Activated CD4-positive, alpha-beta memory T cell treated with anti-CD3 and anti-CD28 coated beads, Interleukin-2, amount 10 ng/mL, durations not matched to agents 7 days and 5 days (primary cell): Measurements from ENCODE around the gene ARHGAP27. TPM values are rescaled to one million over a fixed set of nuclear protein-coding genes. Genes with fewer than 3 reads are reported as not detected.

Experiments used
- CTCF ChIA-PET: fragments of 350-600 bp; sonication (Branson Sonifier 250); formaldehyde crosslinking; loops from one replicate; lab custom pipeline; 2021; ENCODE audit warnings: antibody characterized with exemption, inconsistent platforms; lab: Charles Lee
- POLR2A ChIA-PET: fragments of 350-600 bp; sonication (Branson Sonifier 250); formaldehyde crosslinking; loops from one replicate; lab custom pipeline; 2021; ENCODE audit warnings: antibody characterized with exemption; lab: Charles Lee
- DNase-seq: peaks from one replicate; pipeline ENCODE4 v3.0.0-alpha.2; 2020
- H3K27ac Mint-ChIP-seq: one replicate; pipeline ENCODE4 v1.8.0; 2021; ENCODE audit warnings: mild to moderate bottlenecking, mixed read lengths
- H3K27me3 Mint-ChIP-seq: one replicate; pipeline ENCODE4 v1.8.0; 2021; ENCODE audit warnings: mixed read lengths
- H3K36me3 Mint-ChIP-seq: one replicate; pipeline ENCODE4 v1.8.0; 2021; ENCODE audit warnings: low read depth, mixed read lengths
- H3K4me1 Mint-ChIP-seq: one replicate; pipeline ENCODE4 v1.8.0; 2021; ENCODE audit warnings: mixed read lengths
- H3K4me3 Mint-ChIP-seq: one replicate; pipeline ENCODE4 v1.8.0; 2021; ENCODE audit warnings: mild to moderate bottlenecking, mixed read lengths
- H3K9me3 Mint-ChIP-seq: one replicate; pipeline ENCODE4 v1.8.0; 2021; ENCODE audit warnings: mixed read lengths
- total RNA-seq, 2 experiments: library from RNA; stranded (reverse); gene quantifications; one replicate each; pipeline ENCODE4 v1.2.3, GENCODE V29; 2021

ARHGAP27 gene
- total RNA-seq, 2 experiments from 2014 or later, result 81.4 to 84.4 TPM

DNA sequence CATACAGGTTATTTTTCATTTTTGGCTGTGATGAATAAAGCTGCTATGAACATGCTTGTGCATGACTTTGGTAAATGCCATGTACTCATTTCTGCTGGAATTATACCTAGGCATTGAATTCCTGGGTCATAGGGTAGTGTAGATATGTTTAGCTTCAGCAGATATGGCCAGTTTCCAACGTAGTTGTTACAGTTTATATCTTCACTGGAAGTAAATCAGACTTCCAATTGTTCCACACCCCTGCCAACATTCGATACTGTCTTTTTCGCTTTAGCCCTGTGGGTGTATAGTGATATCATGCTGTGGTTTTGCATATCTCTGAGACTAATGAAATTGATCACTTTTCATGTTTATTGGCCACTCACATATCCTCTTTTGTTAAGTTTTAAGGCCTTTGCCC lies 50.4 kb downstream of the ARHGAP27 start:
- ChIA-PET CTCF (interaction anchor here (1.6 to 3.0 kb wide), 3 partner anchors 99 to 163 kb away, joined by 4 to 17 read pairs (median 11); no protein-coding TSS in a partner anchor), POLR2A (interaction anchor here (1.0 to 3.1 kb wide), 4 partner anchors 8 to 163 kb away, joined by 3 to 9 read pairs (median 4); partner anchors contain the start of gene MAP3K14)
- peaks cover 12% of the 10 kb centered on the region for H3K27me3 Mint-ChIP-seq
- no peak overlapping the region for H3K4me3 Mint-ChIP-seq
- H3K4me1 Mint-ChIP-seq, result peaks cover 9% of the 10 kb centered on the region
- DNase-seq, result no peak
- no peaks in the 10 kb centered on the region for H3K9me3 Mint-ChIP-seq
- H3K27ac Mint-ChIP-seq, result no peak overlapping the region
- H3K36me3 Mint-ChIP-seq, result no peaks in the 10 kb centered on the region

DNA sequence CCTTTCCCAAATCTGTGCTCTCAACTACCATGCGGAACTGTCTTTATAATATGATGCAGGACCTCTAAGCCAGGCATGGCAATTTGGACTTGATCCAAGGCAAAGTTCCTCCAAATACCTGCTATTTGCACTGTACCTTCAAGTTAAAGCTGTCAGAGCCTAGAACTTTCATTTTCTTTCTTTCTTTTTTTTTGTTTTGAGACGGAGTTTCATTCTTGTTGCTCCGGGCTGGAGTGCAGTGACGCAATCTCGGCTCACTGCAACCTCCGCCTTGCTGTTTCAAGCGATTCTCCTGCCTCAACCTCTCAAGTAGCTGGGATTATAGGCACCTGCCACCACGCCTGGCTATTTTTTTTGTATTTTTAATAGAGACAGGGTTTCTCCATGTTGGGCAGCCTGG lies 51.7 kb downstream of the ARHGAP27 start:
- ChIA-PET POLR2A (interaction anchor here (0.9 to 3.1 kb wide), 4 partner anchors 57 to 91 kb away, joined by 3 to 9 read pairs (median 3); partner anchors contain the start of gene MAP3K14), CTCF (interaction anchor here (0.9 to 3.0 kb wide), 4 partner anchors 11 to 182 kb away, joined by 3 to 17 read pairs (median 7); no protein-coding TSS in a partner anchor)
- no peak for DNase-seq
- H3K27me3 Mint-ChIP-seq, result peaks cover 7% of the 10 kb centered on the region
- H3K4me1 Mint-ChIP-seq, result peaks cover 9% of the 10 kb centered on the region
- no peaks in the 10 kb centered on the region for H3K9me3 Mint-ChIP-seq
- H3K36me3 Mint-ChIP-seq, result no peaks in the 10 kb centered on the region
- H3K27ac Mint-ChIP-seq, result no peak overlapping the region
- H3K4me3 Mint-ChIP-seq, result no peak overlapping the region

DNA sequence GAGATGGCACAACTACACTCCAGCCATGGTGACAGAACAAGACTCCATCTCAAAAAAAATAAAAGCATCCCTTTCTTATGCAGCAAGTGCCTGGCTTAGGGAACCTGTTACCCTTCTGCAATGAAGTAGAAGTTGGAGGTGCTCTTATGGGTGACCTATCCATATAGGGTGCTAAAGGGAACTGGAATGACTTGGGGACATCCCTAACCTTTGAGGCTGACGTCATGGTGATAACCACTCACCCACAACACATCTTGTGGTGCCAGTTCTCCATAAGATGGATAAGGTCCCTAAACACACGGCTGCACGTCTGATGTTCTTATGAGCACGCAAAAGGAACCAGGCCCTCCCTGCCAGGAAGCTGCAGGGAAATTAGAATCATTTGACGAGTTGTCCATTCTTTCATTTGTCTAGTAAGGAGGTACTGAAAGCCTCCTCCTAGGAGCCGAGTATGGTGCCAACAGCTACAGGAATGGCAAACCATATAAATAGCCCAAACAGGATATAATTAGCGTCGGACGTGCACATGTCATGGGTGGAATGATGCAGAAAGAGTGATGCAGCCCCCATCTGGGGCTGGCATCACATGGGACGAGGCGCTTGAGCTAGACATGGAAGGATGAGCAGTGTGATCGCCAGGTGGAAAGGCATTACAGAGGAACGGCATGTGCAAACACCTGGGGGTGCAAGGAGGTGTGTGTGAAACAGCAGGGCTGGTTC lies 52.5 kb downstream of the ARHGAP27 start:
- no peaks in the 10 kb centered on the region for H3K9me3 Mint-ChIP-seq
- no peak for DNase-seq
- ChIA-PET CTCF (interaction anchor here (0.9 to 3.0 kb wide), 4 partner anchors 11 to 181 kb away, joined by 3 to 17 read pairs (median 7); no protein-coding TSS in a partner anchor), POLR2A (interaction anchor here (3.1 kb wide), 1 partner anchor 63 kb away, joined by 9 read pairs; the partner anchor contains the start of gene MAP3K14)
- no peaks in the 10 kb centered on the region for H3K36me3 Mint-ChIP-seq
- H3K4me3 Mint-ChIP-seq, result no peak overlapping the region
- H3K27me3 Mint-ChIP-seq, result peaks cover 4% of the 10 kb centered on the region
- no peak overlapping the region for H3K27ac Mint-ChIP-seq
- H3K4me1 Mint-ChIP-seq, result peaks cover 6% of the 10 kb centered on the region

DNA sequence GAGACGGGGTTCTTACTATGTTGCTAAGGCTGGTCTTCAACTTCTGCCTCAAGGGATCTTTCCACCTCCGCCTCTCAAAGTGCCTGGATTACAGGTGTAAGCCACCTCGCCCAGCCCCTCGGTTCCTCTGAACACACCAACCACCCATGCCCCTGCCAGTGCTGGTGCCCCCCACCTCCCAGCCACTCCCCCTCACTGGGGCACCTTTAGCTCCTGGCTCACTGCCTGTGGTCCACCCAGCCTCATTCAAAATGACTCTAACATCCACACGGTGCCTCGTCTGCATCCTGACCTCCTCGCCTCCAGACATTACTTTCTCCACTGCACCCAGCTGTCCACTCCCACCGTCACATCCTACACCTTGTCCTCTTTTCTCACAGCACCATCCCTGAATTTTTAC lies 55.3 kb downstream of the ARHGAP27 start:
- Mint-ChIP-seq H3K9me3 (no peaks in the 10 kb centered on the region), H3K4me3 (no peak overlapping the region), H3K4me1 (peaks cover under 1% of the 10 kb centered on the region), H3K36me3 (no peaks in the 10 kb centered on the region), H3K27me3 (peaks cover 2% of the 10 kb centered on the region), H3K27ac (no peak overlapping the region)
- CTCF ChIA-PET, result interaction anchor here (0.7 kb wide), 1 partner anchor 294 kb away, joined by 4 read pairs; no protein-coding TSS in a partner anchor
- POLR2A ChIA-PET, result no interaction called here
- DNase-seq, result no peak

DNA sequence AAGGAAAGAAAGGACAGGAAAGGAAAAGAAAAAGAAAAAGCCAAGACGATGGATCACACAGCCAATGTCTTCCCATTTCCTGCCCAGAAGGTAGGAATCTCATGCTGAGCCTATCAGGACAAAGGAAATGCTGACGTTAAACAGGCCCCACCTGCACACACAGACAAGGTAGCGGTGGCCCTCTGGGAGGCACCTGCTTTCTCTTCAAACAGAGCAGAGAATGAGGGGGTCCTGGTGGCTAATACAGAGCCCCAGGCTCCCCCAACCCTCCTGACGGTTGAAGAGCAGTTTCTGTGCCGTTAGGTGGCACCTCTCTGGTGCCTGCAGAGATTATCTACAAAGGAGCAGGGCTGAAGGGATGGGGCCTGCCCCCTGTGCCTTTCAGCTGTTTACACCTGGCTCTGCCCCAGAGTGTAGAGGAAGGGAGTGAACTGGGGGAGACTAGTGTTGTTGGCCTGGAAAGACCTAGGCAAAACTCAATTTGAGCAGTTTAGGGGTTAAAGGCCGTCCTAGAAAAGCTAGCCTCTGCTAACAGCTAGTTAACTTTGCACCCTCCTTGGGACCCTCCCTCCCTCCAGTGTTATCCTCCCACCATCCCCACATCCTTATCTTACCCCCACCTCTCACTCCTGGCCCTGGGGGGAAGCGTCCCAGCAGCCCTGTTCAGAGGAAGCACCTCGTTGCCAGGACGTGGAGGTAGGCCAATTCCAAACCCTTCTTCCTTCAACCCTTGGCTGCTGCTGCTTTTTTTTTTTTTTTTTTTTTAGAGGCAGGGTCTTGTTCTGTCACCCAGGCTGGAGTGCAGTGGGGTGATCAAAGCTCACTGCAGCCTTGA lies 56.3 kb downstream of the ARHGAP27 start:
- ChIA-PET POLR2A (interaction anchor here (0.6 kb wide), 1 partner anchor 160 kb away, joined by 3 read pairs; no protein-coding TSS in a partner anchor), CTCF (interaction anchor here (0.7 to 0.9 kb wide), 2 partner anchors 157 to 293 kb away, joined by 3 to 4 read pairs; no protein-coding TSS in a partner anchor)
- no peak overlapping the region for H3K4me3 Mint-ChIP-seq
- no peak for DNase-seq
- H3K9me3 Mint-ChIP-seq, result no peaks in the 10 kb centered on the region
- H3K36me3 Mint-ChIP-seq, result no peaks in the 10 kb centered on the region
- H3K4me1 Mint-ChIP-seq, result peaks cover 8% of the 10 kb centered on the region
- no peak overlapping the region for H3K27ac Mint-ChIP-seq
- H3K27me3 Mint-ChIP-seq, result peaks cover 6% of the 10 kb centered on the region

GRCh38 chr17:45374501-45374900 lies 58.2 kb downstream of the ARHGAP27 start:
- Mint-ChIP-seq H3K27me3 (peaks cover 12% of the 10 kb centered on the region), H3K4me3 (no peak overlapping the region), H3K4me1 (peaks cover 15% of the 10 kb centered on the region), H3K36me3 (no peaks in the 10 kb centered on the region), H3K9me3 (no peaks in the 10 kb centered on the region), H3K27ac (no peak overlapping the region)
- DNase-seq, result no peak
- ChIA-PET POLR2A (interaction anchor here (0.8 to 1.4 kb wide), 3 partner anchors 8 to 146 kb away, joined by 3 to 4 read pairs (median 4); no protein-coding TSS in a partner anchor), CTCF (no interaction called here)

GRCh38 chr17:45372325-45372869 lies 60.3 kb downstream of the ARHGAP27 start:
- ChIA-PET CTCF (interaction anchor here (2.4 kb wide), 1 partner anchor 95 kb away, joined by 9 read pairs; no protein-coding TSS in a partner anchor), POLR2A (interaction anchor here (0.7 to 2.6 kb wide), 2 partner anchors 19 to 55 kb away, joined by 3 to 11 read pairs; partner anchors contain the start of gene MAP3K14)
- Mint-ChIP-seq H3K4me1 (peaks cover 15% of the 10 kb centered on the region), H3K27ac (no peak overlapping the region), H3K9me3 (no peaks in the 10 kb centered on the region), H3K36me3 (no peaks in the 10 kb centered on the region), H3K4me3 (no peak overlapping the region), H3K27me3 (peaks cover 17% of the 10 kb centered on the region)
- no peak for DNase-seq

- no peak for DNase-seq
- Mint-ChIP-seq H3K9me3 (no peaks in the 10 kb centered on the region), H3K36me3 (no peaks in the 10 kb centered on the region), H3K4me3 (no peak overlapping the region), H3K27me3 (peaks cover 17% of the 10 kb centered on the region), H3K27ac (no peak overlapping the region), H3K4me1 (peaks cover 15% of the 10 kb centered on the region)
- ChIA-PET CTCF (interaction anchor here (1.4 to 2.4 kb wide), 3 partner anchors 12 to 95 kb away, joined by 3 to 9 read pairs (median 7); no protein-coding TSS in a partner anchor), POLR2A (interaction anchor here (0.7 to 2.6 kb wide), 2 partner anchors 20 to 55 kb away, joined by 3 to 11 read pairs; partner anchors contain the start of gene MAP3K14)
Observed at GRCh38 chr17:45371414-45372324, 61.0 kb downstream of the ARHGAP27 start.

GRCh38 chr17:45370949-45371413 lies 61.7 kb downstream of the ARHGAP27 start:
- DNase-seq, result no peak
- Mint-ChIP-seq H3K4me1 (peaks cover 15% of the 10 kb centered on the region), H3K36me3 (no peaks in the 10 kb centered on the region), H3K4me3 (no peak overlapping the region), H3K27me3 (peaks cover 19% of the 10 kb centered on the region), H3K9me3 (no peaks in the 10 kb centered on the region), H3K27ac (no peak overlapping the region)
- CTCF ChIA-PET, result interaction anchor here (0.8 to 2.4 kb wide), 4 partner anchors 13 to 94 kb away, joined by 3 to 9 read pairs (median 5); no protein-coding TSS in a partner anchor
- POLR2A ChIA-PET, result interaction anchor here (2.6 kb wide), 1 partner anchor 54 kb away, joined by 11 read pairs; the partner anchor contains the start of gene MAP3K14

GRCh38 chr17:45369421-45369820 lies 63.2 kb downstream of the ARHGAP27 start:
- no peak for DNase-seq
- Mint-ChIP-seq H3K27ac (no peak overlapping the region), H3K27me3 (peaks cover 21% of the 10 kb centered on the region), H3K36me3 (no peaks in the 10 kb centered on the region), H3K4me3 (no peak overlapping the region), H3K4me1 (peaks cover 15% of the 10 kb centered on the region), H3K9me3 (no peaks in the 10 kb centered on the region)
- POLR2A ChIA-PET, result no interaction called here
- CTCF ChIA-PET, result interaction anchor here (0.9 to 2.1 kb wide), 6 partner anchors 12 to 234 kb away, joined by 3 to 7 read pairs (median 4); partner anchors contain the start of gene ACBD4

DNA sequence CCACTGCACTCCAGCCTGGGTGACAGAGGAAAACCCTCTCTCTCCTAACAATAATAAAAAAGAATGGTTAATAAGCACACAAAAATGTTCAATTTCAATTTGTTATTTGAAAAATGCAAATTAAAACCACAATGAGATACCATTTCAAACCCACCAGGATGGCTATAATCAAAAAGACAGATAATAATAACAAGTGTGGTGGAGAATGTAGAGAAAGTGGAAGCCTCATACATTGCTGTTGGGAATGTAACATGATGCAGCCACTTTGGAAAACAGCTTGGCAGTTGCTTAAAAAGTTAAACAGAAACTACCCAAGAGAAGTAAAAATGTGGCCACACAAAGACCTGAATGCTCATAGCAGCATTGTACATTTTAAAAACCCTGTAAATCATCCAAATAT lies 64.0 kb downstream of the ARHGAP27 start:
- no peak for DNase-seq
- CTCF ChIA-PET, result interaction anchor here (1.1 to 1.6 kb wide), 2 partner anchors 29 to 233 kb away, joined by 3 to 7 read pairs; partner anchors contain the start of gene ACBD4
- H3K9me3 Mint-ChIP-seq, result no peaks in the 10 kb centered on the region
- no peaks in the 10 kb centered on the region for H3K36me3 Mint-ChIP-seq
- POLR2A ChIA-PET, result no interaction called here
- no peak overlapping the region for H3K4me3 Mint-ChIP-seq
- no peak overlapping the region for H3K27ac Mint-ChIP-seq
- peaks cover 23% of the 10 kb centered on the region for H3K27me3 Mint-ChIP-seq
- H3K4me1 Mint-ChIP-seq, result peaks cover 15% of the 10 kb centered on the region
